ENCODE measurements around the gene PCBP3. TPM values are rescaled to one million over a fixed set of nuclear protein-coding genes. Genes with fewer than 3 reads are reported as not detected.

Gene PCBP3
- total and polyA plus RNA-seq, 2 donors (not counting 3 experiments of a cell fraction or from before 2014, with no cell fraction given): 0.06 to 1.1 TPM

GRCh38 chr21:45786660-45787059 lies 143.1 kb downstream of the PCBP3 start:
- H4K20me1 ChIP-seq (replicated peaks; ENCODE audit: control insufficient read depth, extremely low read depth, insufficient read depth, low read length): no peaks in the 10 kb centered on the region
- H2AFZ ChIP-seq (ENCODE audit: low read depth, low read length): no peak overlapping the region
- TF ChIP-seq MYC (IDR thresholded peaks at IDR 0.05; ENCODE audit: low read depth, low read length) (no peak), MAX (IDR thresholded peaks at IDR 0.05; ENCODE audit: insufficient read depth, insufficient read length) (no peak), POLR2AphosphoS5 (IDR thresholded peaks at IDR 0.05; ENCODE audit: insufficient read depth, low read depth, low read length) (no peak), POLR2A (IDR thresholded peaks at IDR 0.05; ENCODE audit: low read depth, low read length) (no peak), GATA2 (IDR thresholded peaks at IDR 0.05; ENCODE audit: insufficient read depth, insufficient read length, low read depth, low read length) (no peak), FOS (IDR thresholded peaks at IDR 0.05; ENCODE audit: borderline replicate concordance, insufficient read depth, low read length) (no peak), CTCF (IDR thresholded peaks at IDR 0.05; ENCODE audit: extremely low read depth in 1 of 2, insufficient read depth in 1 of 2, low read depth in 1 of 2, low read length in 2 of 2) (no peak), EZH2 (IDR thresholded peaks at IDR 0.05; ENCODE audit: borderline replicate concordance, low read depth, low read length, severe bottlenecking) (no peak), JUN (IDR thresholded peaks at IDR 0.05; ENCODE audit: borderline replicate concordance, insufficient read depth, insufficient read length, low read depth) (no peak)
- H3K4me2 ChIP-seq (ENCODE audit: insufficient read depth, low read length): no peak overlapping the region
- H3K9me1 ChIP-seq (replicated peaks; ENCODE audit: control insufficient read depth, extremely low read depth, insufficient read depth, low read length): no peaks in the 10 kb centered on the region
- H3K36me3 ChIP-seq (ENCODE audit: control insufficient read depth in 2 of 2, extremely low read depth in 1 of 2, insufficient read depth in 2 of 2, low read length in 2 of 2): no peaks in the 10 kb centered on the region
- BruUV-seq (replicated peaks): no TSS peak
- no peaks in the 10 kb centered on the region for H3K27me3 ChIP-seq (ENCODE audit: control insufficient read depth in 2 of 2, insufficient read depth in 2 of 2, low read length in 2 of 2)
- no peak overlapping the region for H3K27ac ChIP-seq (ENCODE audit: insufficient read depth, low read depth, low read length)
- ChIA-PET POLR2A (no interaction called here), CTCF (interaction anchor here (1.5 kb wide), 1 partner anchor 11 kb away, joined by 3 read pairs; no protein-coding TSS in a partner anchor)
- H3K79me2 ChIP-seq (ENCODE audit: control insufficient read depth, insufficient read depth, low read length): no peaks in the 10 kb centered on the region
- FAIRE-seq (no peak), DNase-seq (ENCODE audit: low read depth, low spot score) (no peak)
- H3K9me3 ChIP-seq (replicated peaks; ENCODE audit: control insufficient read depth, insufficient read depth, low read length): no peaks in the 10 kb centered on the region
- intact Hi-C loops (cut with micrococcal nuclease) (no loop called here), dilution Hi-C loops (cut with MboI; ENCODE audit: extremely low pct_ligation_motif_present, low sequenced_read_pairs) (no loop called here)
- H3K9ac ChIP-seq (replicated peaks; ENCODE audit: extremely low read depth, insufficient read depth, low read length): no peak overlapping the region
- no peak overlapping the region for H3K4me3 ChIP-seq (replicated peaks in 1 of 3; ENCODE audit: insufficient read depth in 1 of 3, low read depth in 1 of 3, low read length in 3 of 3)
- H3K4me1 ChIP-seq (ENCODE audit: control insufficient read depth, extremely low read depth, insufficient read depth, low read length): no peaks in the 10 kb centered on the region

Measured in endothelial cell of umbilical vein (primary cell).